ENCODE measurements around the gene TLE4.
A peak's percentile ranks its signal among the peaks of the same experiment; 100 is the strongest.

The TLE4 gene

GRCh38 chr9:79569814-79570447 is 1.8 kb upstream of the TLE4 start:
- H3K4me3 ChIP-seq (ENCODE audit: low read length) = peak overlapping the region; percentile 84
- no peak for DNase-seq (ENCODE audit: low read depth, low spot score)

DNA sequence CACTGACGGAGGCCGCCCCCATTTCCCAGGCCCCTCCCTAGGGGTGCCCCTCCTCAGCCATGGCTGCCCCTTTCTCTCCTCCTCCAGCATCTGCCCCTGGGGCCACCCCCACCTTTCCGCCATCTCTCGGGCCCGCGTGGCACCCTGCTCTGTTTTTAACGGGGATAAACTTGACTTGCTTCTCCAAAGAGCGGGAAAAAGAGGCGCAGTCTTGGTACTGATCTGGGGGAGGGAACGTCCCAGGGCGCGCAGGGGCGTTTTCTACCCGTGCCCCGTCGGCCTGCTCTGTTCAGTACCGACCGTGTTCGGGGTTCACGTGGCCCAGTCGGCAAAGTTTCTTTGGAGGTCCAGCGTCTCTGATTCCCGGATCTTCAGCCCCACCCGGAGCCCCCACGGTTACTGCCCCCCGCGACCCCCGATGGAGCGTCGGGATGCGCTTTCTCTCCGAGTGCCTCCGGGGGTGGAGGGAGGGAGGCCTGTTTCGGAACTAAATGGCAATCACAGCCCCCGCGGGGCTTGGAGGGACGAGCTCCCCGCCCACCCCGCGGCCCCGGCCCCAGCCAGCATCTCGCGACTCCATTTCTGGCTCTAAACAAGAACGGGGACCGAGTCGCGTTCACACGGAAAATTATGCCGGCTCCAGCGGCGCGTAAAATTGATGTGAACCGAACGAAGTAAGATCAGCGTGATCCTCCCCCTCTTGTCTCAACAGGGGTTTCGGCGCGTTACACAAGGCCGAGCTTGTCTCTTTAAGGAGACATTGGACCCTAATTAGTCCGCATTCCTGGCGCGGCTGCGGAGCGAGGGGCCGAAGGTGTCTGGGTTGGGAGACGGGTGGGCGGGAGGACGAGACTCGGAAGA is 1.1 kb upstream of the TLE4 start:
- H3K4me3 ChIP-seq (ENCODE audit: low read length) = peak overlapping the region; percentile 84
- no peak for DNase-seq (ENCODE audit: low read depth, low spot score)

DNA sequence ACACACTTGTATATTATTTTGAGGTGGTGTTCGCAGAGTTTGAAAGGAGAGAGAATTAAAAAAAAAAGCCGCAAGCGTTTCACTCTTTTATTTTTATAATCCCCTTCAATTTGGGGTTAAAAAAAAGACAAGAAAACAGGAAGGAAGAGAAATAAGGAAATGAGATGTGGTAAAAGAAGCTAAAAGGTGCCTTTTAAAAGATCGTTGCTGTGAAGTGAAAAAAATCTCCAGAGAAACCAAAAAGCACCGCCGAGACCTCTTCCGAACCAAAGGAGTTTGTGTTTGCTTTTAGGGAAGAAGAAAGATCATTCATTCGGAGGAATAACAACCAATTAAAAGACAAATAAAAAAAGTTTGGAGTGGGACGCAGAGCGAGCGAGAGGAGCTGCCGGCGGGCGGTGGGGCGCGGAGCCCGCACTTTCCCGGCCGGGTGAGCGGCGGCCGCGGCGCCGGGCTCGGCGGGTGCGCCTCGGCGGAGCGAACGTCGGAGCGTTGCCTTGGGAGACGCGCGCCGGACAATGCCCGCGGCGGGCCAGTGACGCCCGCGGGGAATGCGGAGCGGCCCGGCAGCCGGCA is 355 bp downstream of the TLE4 start:
- no peak for DNase-seq (ENCODE audit: low read depth, low spot score)
- H3K4me3 ChIP-seq (ENCODE audit: low read length) = peak overlapping the region; percentile 73

DNA sequence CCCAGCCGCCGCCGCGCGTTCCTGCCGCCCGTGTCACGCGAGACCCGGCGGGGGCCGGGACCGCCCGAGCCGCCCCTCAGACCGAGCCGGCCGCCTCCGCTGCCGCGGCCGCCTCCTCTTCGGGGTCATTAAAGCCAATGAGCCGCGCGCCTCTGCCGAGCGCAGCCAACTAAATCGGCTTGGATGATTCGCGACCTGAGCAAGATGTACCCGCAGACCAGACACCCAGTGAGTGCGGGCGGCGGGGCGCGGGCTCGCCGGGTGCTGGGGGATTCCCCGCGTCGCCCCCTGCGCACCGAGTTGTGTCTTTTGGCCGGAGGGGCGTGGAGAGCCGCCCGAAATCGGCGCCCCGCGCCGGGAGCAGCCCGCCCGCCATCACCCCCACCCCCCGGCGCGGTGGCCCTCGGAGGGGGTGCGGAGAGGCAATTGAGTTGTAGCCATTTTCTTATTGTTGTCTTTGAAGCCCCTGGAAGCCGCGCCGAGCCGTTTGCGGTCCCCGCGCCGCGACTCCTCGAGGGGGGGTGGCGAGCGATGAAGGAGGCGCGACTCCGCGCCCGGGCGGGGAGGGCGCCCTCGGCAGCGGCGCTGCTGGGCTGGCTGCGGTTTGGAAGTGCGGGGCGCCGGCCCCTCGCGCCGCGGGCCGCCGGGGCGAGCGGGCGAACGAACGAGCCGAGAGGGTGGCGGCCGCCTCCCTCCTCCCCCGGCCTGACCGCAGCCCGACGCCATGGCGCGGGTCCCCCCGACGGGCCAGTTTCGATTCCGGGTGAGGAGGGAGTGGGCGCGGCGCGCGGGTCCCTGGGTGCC is 1.0 kb downstream of the TLE4 start:
- peak overlapping the region; percentile 73 for H3K4me3 ChIP-seq (ENCODE audit: low read length)
- DNase-seq (ENCODE audit: low read depth, low spot score) = no peak

- H3K4me3 ChIP-seq (ENCODE audit: low read length) = peak overlapping the region; percentile 73
- no peak for DNase-seq (ENCODE audit: low read depth, low spot score)
These were observed 1.7 kb downstream of the TLE4 start for GRCh38 chr9:79573412-79573923.

GRCh38 chr9:79574136-79574535 is 2.4 kb downstream of the TLE4 start:
- no peak for DNase-seq (ENCODE audit: low read depth, low spot score)
- H3K4me3 ChIP-seq (ENCODE audit: low read length) = peak overlapping the region; percentile 73

- no peak overlapping the region for H3K4me3 ChIP-seq (ENCODE audit: low read length)
- no peak for DNase-seq (ENCODE audit: low read depth, low spot score)
These were observed 3.0 kb downstream of the TLE4 start for GRCh38 chr9:79574781-79575180.

DNA sequence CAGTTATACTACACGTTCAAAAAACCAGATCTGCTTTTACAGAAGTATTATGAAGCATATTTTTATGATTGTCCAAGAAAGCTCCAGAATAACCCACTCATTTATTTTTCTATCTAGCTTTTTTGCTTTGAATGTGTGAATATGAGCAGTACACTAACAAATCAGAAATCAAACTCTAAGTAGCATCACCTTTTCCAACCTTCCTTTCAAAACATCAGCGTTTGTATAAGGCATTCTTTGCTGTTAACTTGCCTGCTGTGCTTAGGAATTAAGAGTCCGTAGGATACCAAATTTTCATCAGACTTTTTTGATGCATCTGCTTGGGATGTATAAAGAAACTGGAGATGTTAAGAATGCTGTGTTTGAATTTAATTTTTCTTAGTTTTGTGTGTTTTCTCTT is 3.8 kb downstream of the TLE4 start:
- no peak overlapping the region for H3K4me3 ChIP-seq (ENCODE audit: low read length)
- no peak for DNase-seq (ENCODE audit: low read depth, low spot score)

DNA sequence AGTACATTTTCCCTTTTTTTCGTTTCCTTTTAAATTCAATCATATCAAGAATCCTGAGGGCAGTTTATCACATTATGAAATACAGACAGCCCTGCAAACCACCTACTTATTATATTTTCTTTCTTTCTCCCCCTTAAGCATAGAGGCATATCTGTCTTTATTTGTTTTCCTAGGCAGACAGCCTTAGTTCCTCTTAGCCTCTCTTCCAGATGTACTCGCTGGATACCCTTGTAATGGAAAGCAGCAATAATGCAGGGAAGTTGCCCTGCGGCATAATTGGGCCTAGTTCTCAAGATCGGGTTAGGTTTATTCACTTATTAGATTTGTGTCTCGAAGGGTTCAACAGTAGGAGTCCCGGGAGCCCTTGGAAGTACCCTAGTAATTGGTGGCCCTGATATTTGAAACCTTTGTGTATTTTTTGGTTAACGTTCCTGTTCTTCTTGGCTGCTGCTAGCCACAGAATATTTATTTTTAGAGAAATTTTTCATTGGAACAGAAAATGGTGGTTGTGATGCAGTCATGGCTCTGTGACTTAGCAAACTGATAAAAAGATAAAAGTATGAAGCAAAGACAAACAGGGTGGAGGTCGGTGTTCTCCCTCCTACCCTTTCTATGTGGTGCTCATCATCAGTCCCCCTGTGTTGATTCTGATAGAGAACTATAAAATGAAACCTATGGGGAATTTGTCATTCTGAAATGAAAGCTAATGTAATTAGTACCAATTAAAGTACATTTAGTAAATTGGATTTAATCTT is 6.4 kb downstream of the TLE4 start:
- no peak overlapping the region for H3K4me3 ChIP-seq (ENCODE audit: low read length)
- DNase-seq (ENCODE audit: low read depth, low spot score) = no peak

- no peak for DNase-seq (ENCODE audit: low read depth, low spot score)
- no peak overlapping the region for H3K4me3 ChIP-seq (ENCODE audit: low read length)
These were observed 7.1 kb downstream of the TLE4 start for GRCh38 chr9:79578891-79579290.

DNA sequence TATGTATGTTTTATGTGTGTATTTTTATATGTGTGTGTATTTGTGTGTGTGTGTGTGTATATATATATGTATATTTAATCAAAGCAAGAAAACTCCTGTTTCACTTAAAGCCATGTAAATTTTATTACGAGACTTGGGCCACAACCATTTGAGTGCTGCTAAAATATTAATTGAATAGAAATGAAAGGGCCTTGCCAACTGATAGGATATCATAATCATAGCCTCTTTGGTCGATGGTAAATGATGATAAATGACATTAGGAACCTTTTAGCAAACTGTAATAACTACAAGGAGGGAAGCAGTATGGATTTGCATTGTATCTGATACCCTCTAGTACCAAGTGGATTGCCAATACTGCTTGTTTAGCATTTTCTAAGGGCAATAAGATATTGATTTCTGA is 7.9 kb downstream of the TLE4 start:
- H3K4me3 ChIP-seq (ENCODE audit: low read length) = no peak overlapping the region
- no peak for DNase-seq (ENCODE audit: low read depth, low spot score)

- DNase-seq (ENCODE audit: low read depth, low spot score) = no peak
- no peak overlapping the region for H3K4me3 ChIP-seq (ENCODE audit: low read length)
These were observed 8.3 kb downstream of the TLE4 start for GRCh38 chr9:79580055-79580454.

DNA sequence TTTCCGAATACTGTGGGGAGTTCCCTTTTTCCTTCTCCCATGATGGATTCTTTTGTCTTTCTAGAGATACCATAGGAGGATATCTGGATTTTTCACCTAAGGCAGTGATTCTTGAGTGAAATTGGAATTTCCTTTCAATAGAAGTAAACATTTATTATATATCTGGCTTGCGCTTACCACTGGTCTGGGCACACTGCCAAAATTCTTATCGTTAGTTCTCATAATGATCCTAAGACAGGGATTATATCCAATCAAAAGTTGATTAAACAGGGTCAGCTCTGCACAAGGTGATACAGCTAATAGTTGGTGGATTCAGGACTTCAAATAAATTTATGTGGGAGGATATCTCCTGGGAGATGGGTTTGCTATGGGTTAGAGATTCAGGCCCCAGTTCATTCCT is 9.6 kb downstream of the TLE4 start:
- DNase-seq (ENCODE audit: low read depth, low spot score) = peak; percentile 41
- H3K4me3 ChIP-seq (ENCODE audit: low read length) = peak overlapping the region; percentile 24

- H3K4me3 ChIP-seq (ENCODE audit: low read length) = peak overlapping the region; percentile 24
- peak; percentile 89 for DNase-seq (ENCODE audit: low read depth, low spot score)
These were observed 10.0 kb downstream of the TLE4 start for GRCh38 chr9:79581794-79582193.

DNA sequence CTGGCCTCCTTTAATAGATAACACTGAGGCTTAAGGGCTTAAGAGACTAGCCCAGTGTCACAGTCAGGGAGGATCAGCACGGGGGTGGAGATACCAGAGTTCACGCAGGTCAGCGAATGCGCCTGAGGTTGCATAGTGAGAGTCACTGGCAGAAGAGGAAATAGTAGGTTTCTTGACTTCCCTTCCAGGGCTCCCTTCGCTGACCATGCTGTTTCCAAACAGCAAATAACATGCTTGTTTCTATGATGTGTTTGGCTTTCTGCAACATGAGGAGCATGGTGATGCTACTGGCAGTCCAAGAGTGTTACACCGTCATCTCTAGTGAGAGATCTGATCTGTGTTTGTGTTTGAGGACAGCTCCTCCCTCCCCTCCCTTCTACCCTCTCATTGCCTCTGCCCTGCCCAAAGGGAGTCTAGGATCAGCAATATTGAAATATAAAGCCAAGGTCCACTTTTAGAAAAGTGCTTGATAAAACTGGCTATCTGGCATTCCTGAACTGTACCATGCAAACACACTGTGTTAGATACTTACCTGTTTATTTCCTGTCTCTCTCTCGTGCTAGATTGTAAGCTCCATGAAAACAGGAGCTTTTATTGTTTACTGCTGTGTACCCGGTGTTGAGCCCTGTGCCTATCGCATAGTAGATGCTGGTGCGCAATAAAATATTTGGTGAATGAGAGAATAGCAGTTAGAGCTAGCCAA is 12.3 kb downstream of the TLE4 start:
- H3K4me3 ChIP-seq (ENCODE audit: low read length) = no peak overlapping the region
- DNase-seq (ENCODE audit: low read depth, low spot score) = no peak

- no peak for DNase-seq (ENCODE audit: low read depth, low spot score)
- no peak overlapping the region for H3K4me3 ChIP-seq (ENCODE audit: low read length)
These were observed 12.9 kb downstream of the TLE4 start for GRCh38 chr9:79584655-79584982.

GRCh38 chr9:79588488-79589223 is 16.9 kb downstream of the TLE4 start:
- DNase-seq (ENCODE audit: low read depth, low spot score) = peak; percentile 40
- H3K4me3 ChIP-seq (ENCODE audit: low read length) = no peak overlapping the region

- H3K4me3 ChIP-seq (ENCODE audit: low read length) = no peak overlapping the region
- no peak for DNase-seq (ENCODE audit: low read depth, low spot score)
These were observed 19.7 kb downstream of the TLE4 start for GRCh38 chr9:79591458-79591857.
